SJSA1 (cell line): ENCODE data around the gene LMOD1. TPM values are rescaled to one million over a fixed set of nuclear protein-coding genes. Genes with fewer than 3 reads are reported as not detected.
"Not testable (repeated sequence)": the region's sequence is repeated elsewhere in the genome, so short reads cannot be mapped to it uniquely, and the experiment has no call there.

Source experiments
- DNase-seq, 2 experiments: peaks; one replicate each; pipeline ENCODE4 v3.0.0-alpha.2; 2015 to 2020; ENCODE audit warnings: low spot score in 2 of 2, low read depth in 1 of 2
- H3K27ac ChIP-seq: fragments of 250-450 bp; sonication (Bioruptor Pico); 2 replicates; pipeline ENCODE4 v1.5.1; 2020; ENCODE audit warnings: mild to moderate bottlenecking, moderate library complexity
- H3K27me3 ChIP-seq: fragments of 250-450 bp; sonication (Bioruptor Pico); replicated peaks from 2 replicates; pipeline ENCODE4 v1.5.1; 2020; ENCODE audit warnings: mild to moderate bottlenecking, moderate library complexity
- H3K36me3 ChIP-seq: fragments of 250-450 bp; sonication (Bioruptor Pico); 2 replicates; pipeline ENCODE4 v1.5.1; 2020; ENCODE audit warnings: mild to moderate bottlenecking
- H3K4me1 ChIP-seq: fragments of 250-450 bp; sonication (Bioruptor Pico); replicated peaks from 2 replicates; pipeline ENCODE4 v1.6.1; 2021; ENCODE audit warnings: mild to moderate bottlenecking
- H3K4me3 ChIP-seq: fragments of 250-450 bp; sonication (Bioruptor Pico); 2 replicates; pipeline ENCODE4 v1.5.1; 2020; ENCODE audit warnings: mild to moderate bottlenecking
- H3K9me3 ChIP-seq: fragments of 250-450 bp; sonication (Bioruptor Pico); replicated peaks from 2 replicates; pipeline ENCODE4 v1.5.1; 2020; ENCODE audit warnings: mild to moderate bottlenecking
- total RNA-seq: library from RNA; depleted of rRNA; stranded (reverse); fragments of >200 nt; shearing (Covaris generic); gene quantifications from 2 replicates; pipeline ENCODE4 v1.2.3, GENCODE V29; 2014

The LMOD1 gene
- total RNA-seq, 1 experiment from 2014 or later = 8.1 TPM

GRCh38 chr1:201940316-201940715, 6.0 kb downstream of the LMOD1 start:
- H3K36me3 ChIP-seq, H3K27me3 ChIP-seq, H3K4me3 ChIP-seq, DNase-seq, H3K27ac ChIP-seq, H3K9me3 ChIP-seq: not testable (repeated sequence)
- H3K4me1 ChIP-seq = peaks cover 26% of the 10 kb centered on the region

- no peak overlapping the region for H3K4me3 ChIP-seq
- no peak overlapping the region for H3K27ac ChIP-seq
- DNase-seq = no peak
- no peaks in the 10 kb centered on the region for H3K27me3 ChIP-seq
- no peaks in the 10 kb centered on the region for H3K9me3 ChIP-seq
- peaks cover 22% of the 10 kb centered on the region for H3K4me1 ChIP-seq
- H3K36me3 ChIP-seq = no peaks in the 10 kb centered on the region
These were observed 6.8 kb downstream of the LMOD1 start for GRCh38 chr1:201939574-201939973.

DNA sequence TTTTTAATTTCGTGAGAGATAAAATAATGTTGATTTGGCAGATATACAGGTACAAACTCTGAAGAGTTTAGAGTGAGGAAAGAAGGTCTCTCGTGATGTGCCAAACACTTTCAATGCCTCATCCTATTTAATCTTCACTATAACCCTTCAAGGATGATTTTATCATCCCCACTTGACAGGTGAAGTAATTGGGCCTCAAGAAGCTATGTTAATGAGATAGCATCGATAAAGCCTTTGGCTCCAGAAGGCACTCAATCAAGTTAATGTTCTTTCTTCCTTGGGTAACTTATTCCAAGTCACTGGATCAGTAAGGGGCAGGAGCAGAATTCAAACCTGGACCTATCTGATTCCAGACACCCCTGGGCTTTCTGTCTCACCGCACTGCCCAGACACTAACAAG, 7.2 kb downstream of the LMOD1 start:
- peaks cover 26% of the 10 kb centered on the region for H3K4me1 ChIP-seq
- no peaks in the 10 kb centered on the region for H3K27me3 ChIP-seq
- no peaks in the 10 kb centered on the region for H3K9me3 ChIP-seq
- no peak for DNase-seq
- H3K27ac ChIP-seq = no peak overlapping the region
- H3K36me3 ChIP-seq = no peaks in the 10 kb centered on the region
- H3K4me3 ChIP-seq = no peak overlapping the region

DNA sequence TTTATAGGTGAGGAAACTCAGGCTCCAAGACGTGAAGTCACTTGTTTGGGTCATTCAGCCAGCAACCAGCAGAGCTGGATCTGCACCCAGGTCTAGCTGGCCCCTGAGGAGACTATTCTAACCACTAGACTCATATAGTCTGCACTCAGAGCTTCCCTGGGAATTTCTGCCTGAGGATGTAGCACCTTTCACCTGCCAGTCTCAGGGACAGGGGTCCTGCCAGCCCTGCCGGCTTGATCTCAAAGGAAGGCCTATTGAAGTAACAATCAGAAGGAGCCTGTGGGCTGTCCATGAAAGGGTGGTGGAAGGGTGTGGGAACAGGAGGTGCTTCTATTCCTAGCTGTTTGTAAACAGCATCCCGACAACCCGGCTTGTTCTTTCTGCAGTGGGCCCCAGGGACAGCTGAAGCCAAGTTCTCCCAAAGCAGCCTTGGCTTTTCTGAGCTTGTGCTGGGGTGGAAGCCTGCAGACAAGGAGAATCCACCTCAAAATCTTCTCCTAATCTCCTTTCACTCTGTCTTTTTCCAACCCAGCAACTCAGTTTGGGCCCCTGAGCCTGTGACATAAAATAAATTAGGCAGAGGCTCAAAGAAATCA, 7.8 kb downstream of the LMOD1 start:
- no peaks in the 10 kb centered on the region for H3K36me3 ChIP-seq
- H3K27me3 ChIP-seq = no peaks in the 10 kb centered on the region

DNA sequence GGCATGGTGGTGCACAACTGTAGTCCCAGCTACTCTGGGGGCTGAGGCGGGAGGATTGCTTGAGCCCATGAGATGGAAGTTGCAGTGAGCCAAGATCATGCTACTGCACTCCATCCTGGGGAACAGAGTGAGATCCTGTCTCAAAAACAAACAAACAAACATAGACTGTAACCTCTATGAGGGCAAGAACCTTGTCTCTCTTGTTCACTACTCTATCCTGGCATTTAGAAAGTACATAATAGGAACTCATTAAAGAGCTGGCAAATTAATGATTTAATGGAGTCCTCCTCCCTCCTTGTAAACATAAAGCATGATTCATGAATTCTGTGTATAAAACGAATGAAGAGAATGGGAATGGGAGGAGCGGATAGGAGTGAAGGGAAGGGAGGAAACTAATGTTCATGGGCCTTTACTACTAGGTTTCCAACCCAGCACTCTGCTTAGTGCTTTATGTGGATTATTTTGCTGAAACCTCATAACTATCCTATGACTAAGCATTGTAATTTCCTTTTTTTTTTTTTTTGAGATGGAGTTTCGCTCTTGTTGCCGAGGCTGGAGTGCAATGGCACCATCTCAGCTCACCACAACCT, 8.6 kb downstream of the LMOD1 start:
- Histone ChIP-seq H3K9me3 (no peaks in the 10 kb centered on the region), H3K4me1 (peaks cover 32% of the 10 kb centered on the region), H3K4me3 (no peak overlapping the region), H3K27ac (peak overlapping the region; percentile 86), H3K27me3 (no peaks in the 10 kb centered on the region), H3K36me3 (no peaks in the 10 kb centered on the region)
- peak in 1 of 2 experiments; percentile 85 for DNase-seq

More for the DNA sequence above, 7.8 kb downstream of the LMOD1 start:
- H3K4me1 ChIP-seq = peaks cover 32% of the 10 kb centered on the region
- H3K4me3 ChIP-seq = no peak overlapping the region
- H3K9me3 ChIP-seq = no peaks in the 10 kb centered on the region
- peak in 1 of 2 experiments; percentile 34 for DNase-seq
- peak overlapping the region; percentile 86 for H3K27ac ChIP-seq

GRCh38 chr1:201933840-201934430, 12.4 kb downstream of the LMOD1 start:
- H3K27ac ChIP-seq = 0 out of 2 replicates have a peak overlapping the region, but pooled peaks have one; percentile 27
- peaks cover 34% of the 10 kb centered on the region for H3K4me1 ChIP-seq
- no peaks in the 10 kb centered on the region for H3K27me3 ChIP-seq
- H3K36me3 ChIP-seq = no peaks in the 10 kb centered on the region
- no peaks in the 10 kb centered on the region for H3K9me3 ChIP-seq
- DNase-seq = peak in 1 of 2 experiments; percentile 38
- no peak overlapping the region for H3K4me3 ChIP-seq

GRCh38 chr1:201930803-201931202, 15.5 kb downstream of the LMOD1 start:
- Histone ChIP-seq H3K9me3 (no peaks in the 10 kb centered on the region), H3K4me3 (no peak overlapping the region), H3K36me3 (no peaks in the 10 kb centered on the region), H3K27me3 (no peaks in the 10 kb centered on the region), H3K4me1 (peaks cover 24% of the 10 kb centered on the region), H3K27ac (no peak overlapping the region)
- no peak for DNase-seq

- Histone ChIP-seq H3K36me3 (no peaks in the 10 kb centered on the region), H3K4me1 (peaks cover 24% of the 10 kb centered on the region), H3K27me3 (no peaks in the 10 kb centered on the region), H3K4me3 (no peak overlapping the region), H3K27ac (no peak overlapping the region), H3K9me3 (no peaks in the 10 kb centered on the region)
- no peak for DNase-seq
These were observed 16.2 kb downstream of the LMOD1 start for GRCh38 chr1:201930137-201930536.

- Histone ChIP-seq H3K27ac (no peak overlapping the region), H3K36me3 (no peaks in the 10 kb centered on the region), H3K27me3 (no peaks in the 10 kb centered on the region), H3K9me3 (no peaks in the 10 kb centered on the region), H3K4me1 (peaks cover 12% of the 10 kb centered on the region; the same call in 1 of the 2 replicates), H3K4me3 (no peak overlapping the region)
- no peak for DNase-seq
These were observed 18.1 kb downstream of the LMOD1 start for GRCh38 chr1:201928266-201928665.

- no peak for DNase-seq
- Histone ChIP-seq H3K9me3 (no peaks in the 10 kb centered on the region), H3K36me3 (no peaks in the 10 kb centered on the region), H3K4me3 (no peak overlapping the region), H3K4me1 (peaks cover 12% of the 10 kb centered on the region; the same call in 1 of the 2 replicates), H3K27ac (no peak overlapping the region), H3K27me3 (no peaks in the 10 kb centered on the region)
These were observed 20.2 kb downstream of the LMOD1 start for GRCh38 chr1:201925981-201926645.

- no peak for DNase-seq
- Histone ChIP-seq H3K27me3 (no peaks in the 10 kb centered on the region), H3K36me3 (no peaks in the 10 kb centered on the region), H3K27ac (no peak overlapping the region), H3K4me1 (0 out of 2 replicates have a peak, but pooled peaks cover 6% of the 10 kb centered on the region), H3K4me3 (no peak overlapping the region), H3K9me3 (no peaks in the 10 kb centered on the region)
These were observed 21.1 kb downstream of the LMOD1 start for GRCh38 chr1:201925301-201925567.

DNA sequence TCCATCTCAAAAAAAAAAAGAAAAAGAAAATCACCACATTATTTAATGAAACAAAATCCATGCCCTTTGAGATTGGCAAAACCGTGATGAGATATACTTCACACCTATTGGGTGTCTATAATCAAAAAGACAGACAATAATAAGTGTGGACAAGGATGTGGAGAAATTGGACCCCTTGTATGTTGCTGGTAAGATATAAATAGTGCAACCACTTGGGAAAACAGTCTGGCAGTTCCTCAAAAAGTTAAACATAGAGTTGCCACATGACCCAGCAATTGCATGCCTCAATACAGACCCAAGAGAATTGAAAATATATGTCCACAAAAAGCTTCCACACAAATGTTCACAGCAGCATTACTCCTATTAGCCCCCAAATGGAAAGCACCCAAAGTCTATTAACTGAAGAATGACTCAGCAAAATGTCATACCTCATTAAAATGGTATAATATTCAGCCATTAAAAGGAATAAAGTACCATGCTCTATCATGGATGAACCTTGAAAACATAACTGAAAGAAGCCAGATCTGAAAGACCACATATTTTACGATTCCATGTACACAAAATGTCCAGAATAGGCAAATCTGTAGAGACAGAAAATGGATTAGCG, 24.3 kb downstream of the LMOD1 start:
- no peaks in the 10 kb centered on the region for H3K9me3 ChIP-seq
- H3K4me3 ChIP-seq = no peak overlapping the region
- H3K27ac ChIP-seq = no peak overlapping the region
- no peak for DNase-seq
- H3K27me3 ChIP-seq = no peaks in the 10 kb centered on the region
- H3K36me3 ChIP-seq = no peaks in the 10 kb centered on the region
- H3K4me1 ChIP-seq = peaks cover 24% of the 10 kb centered on the region

- no peak overlapping the region for H3K4me3 ChIP-seq
- no peaks in the 10 kb centered on the region for H3K9me3 ChIP-seq
- no peaks in the 10 kb centered on the region for H3K27me3 ChIP-seq
- peak overlapping the region; percentile 68 for H3K27ac ChIP-seq
- no peak for DNase-seq
- no peaks in the 10 kb centered on the region for H3K36me3 ChIP-seq
- peaks cover 31% of the 10 kb centered on the region for H3K4me1 ChIP-seq
These were observed 28.0 kb downstream of the LMOD1 start for GRCh38 chr1:201918343-201918742.
